ENCODE results near the gene AGAP1. TPM values are rescaled to one million over a fixed set of nuclear protein-coding genes. Genes with fewer than 3 reads are reported as not detected.

The AGAP1 gene
- polyA plus RNA-seq, 10 donors, result 24.0 to 34.1 (median 27.4) TPM

GRCh38 chr2:235546151-235546435 lies 52.2 kb downstream of the AGAP1 start:
- no peak for DNase-seq

DNA sequence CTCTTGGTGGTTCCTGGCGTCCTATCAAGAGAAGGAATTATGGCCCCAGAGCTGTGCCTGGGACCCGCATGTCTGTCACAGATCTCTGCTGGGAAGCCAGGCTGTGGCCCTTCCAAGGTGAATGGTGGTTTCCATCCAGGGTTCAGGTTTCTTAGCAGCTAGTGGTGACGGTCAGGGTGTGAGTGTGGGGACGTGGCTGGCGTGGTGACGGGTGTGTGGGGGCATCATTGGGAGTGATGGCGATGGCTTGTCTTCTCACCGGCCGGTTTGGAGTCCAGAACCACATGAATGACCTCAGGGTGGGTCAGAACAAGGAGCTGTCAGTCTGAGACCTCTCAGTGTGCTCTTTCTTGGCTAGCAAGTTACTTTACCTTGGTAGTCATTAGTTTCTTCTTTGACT lies 52.6 kb downstream of the AGAP1 start:
- DNase-seq, result no peak

- DNase-seq, result no peak
Observed at GRCh38 chr2:235549735-235550377, 56.0 kb downstream of the AGAP1 start.

GRCh38 chr2:235550378-235550760 lies 56.5 kb downstream of the AGAP1 start:
- no peak for DNase-seq

DNA sequence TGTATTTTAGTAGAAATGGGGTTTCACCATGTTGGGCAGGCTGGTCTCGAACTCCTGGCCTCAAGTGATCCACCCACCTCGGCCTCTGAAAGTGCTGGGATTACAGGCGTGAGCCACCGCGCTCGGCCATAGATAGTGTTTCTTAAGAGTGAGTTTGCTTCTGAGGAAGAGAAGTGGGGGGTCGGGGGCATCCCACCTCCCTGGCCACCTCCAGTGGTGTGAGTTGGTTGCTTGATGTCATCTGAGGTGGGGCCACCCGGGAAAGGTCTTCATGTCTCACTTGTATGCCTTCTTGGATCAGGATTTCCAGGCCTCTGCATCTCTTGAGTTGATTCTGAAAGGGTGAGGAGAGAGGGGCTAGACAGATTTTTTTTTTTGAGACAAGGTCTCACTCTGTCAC lies 57.1 kb downstream of the AGAP1 start:
- no peak for DNase-seq

- peak in 2 of 3 donors; percentile 16 to 63 for DNase-seq
Observed at GRCh38 chr2:235551965-235552364, 58.1 kb downstream of the AGAP1 start.

DNA sequence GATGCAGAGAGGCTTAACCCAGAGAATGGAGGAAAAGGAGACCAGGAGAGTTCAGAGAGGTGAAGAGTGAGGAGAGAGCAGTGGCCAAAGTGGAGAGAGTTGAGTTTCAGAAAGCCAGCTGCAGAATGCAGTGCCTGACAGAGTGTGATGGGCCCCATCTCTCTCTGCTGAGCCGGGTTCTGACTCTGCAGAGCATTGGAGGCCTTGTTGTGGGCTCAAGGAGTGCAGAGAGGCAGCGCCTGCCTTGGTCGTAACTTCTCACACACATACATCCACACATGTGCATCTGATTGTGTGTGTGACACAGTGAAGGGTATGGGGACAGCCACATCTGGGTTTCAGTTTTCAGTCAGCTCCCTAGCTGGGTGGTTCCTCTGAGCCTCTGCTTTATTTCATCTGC lies 58.8 kb downstream of the AGAP1 start:
- no peak for DNase-seq

DNA sequence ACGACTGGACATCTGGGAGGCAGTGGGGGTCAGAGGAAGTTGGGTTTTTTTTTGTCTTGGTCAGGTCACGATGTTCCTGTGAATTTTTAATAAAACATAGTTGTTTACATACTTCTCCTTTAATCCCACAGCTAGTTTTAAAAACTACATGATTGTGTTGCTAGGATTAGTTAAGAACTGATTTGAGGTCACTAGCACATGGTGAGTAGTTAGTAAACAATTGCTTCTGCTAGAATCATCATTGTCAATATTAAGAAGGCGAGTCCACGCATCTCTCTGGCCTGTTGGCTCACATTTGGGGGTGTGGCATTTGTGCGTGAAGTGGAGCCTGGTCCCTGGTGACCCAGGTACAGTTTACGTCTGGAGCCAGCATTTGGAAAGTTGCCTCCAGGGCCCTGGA lies 59.4 kb downstream of the AGAP1 start:
- DNase-seq, result no peak

- no peak for DNase-seq
Observed at GRCh38 chr2:235553696-235554100, 59.9 kb downstream of the AGAP1 start.

- DNase-seq, result no peak
Observed at GRCh38 chr2:235554385-235554784, 60.5 kb downstream of the AGAP1 start.

DNA sequence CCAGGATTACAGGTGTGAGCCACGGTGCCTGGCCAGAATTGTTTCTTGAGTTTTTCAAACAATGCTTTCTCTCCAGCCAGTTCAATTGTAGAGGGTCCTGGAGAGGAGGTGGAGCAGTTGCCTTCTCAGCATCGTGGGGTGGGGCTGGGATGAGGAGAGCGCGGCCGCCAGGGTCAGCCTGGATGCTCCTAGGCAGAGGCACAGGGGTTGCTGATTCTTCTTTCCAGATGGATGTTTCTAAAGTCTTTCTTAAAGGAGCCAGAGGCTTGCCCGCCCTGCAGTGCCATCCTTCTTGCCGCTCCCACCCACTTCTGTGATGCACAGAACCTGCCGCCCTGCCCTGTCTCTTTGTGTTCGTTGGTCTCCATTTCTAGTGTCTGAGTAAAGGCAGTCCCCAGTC lies 61.1 kb downstream of the AGAP1 start:
- no peak for DNase-seq

GRCh38 chr2:235555371-235555770 lies 61.5 kb downstream of the AGAP1 start:
- no peak for DNase-seq

GRCh38 chr2:235556086-235556485 lies 62.2 kb downstream of the AGAP1 start:
- DNase-seq, result no peak

DNA sequence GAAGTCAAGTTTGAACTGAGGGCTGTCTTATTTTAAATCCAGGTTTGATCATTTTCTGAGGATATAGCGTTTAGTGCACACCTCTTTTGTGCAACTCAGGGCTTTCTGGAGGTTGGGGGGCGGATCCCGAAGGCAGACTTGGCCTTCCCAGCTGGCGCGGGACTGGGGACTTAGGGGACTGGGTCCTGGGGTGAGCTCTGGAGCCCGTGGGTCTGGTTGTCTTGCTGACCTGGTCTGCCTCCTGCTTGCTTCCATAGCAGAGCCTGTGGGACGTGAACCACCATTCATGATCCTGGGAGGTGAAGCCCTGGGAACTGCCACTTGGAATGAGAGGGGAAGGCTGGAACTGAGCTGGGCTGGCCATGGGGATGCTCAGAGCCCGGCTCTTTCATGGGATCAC lies 63.1 kb downstream of the AGAP1 start:
- DNase-seq, result no peak

- no peak for DNase-seq
Observed at GRCh38 chr2:235557903-235558302, 64.1 kb downstream of the AGAP1 start.

DNA sequence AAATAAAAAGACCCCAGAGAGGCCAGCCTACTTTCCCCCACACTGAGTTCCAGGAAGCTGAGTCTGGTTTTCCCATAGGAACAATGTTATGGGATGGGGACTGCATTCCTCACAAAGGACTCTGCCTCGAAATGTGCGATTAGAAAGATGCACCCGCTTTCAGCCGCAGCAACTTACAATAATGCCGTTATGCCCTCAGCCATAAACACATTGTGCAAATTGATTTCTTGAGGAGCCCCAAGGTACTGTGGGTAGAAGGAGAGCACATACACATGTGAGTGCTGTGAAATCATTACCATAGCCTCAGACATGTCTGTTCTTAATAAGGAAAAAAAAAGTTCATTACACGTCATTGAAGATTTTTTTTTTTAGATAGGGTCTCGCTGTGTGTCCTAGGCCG lies 64.7 kb downstream of the AGAP1 start:
- no peak for DNase-seq

DNA sequence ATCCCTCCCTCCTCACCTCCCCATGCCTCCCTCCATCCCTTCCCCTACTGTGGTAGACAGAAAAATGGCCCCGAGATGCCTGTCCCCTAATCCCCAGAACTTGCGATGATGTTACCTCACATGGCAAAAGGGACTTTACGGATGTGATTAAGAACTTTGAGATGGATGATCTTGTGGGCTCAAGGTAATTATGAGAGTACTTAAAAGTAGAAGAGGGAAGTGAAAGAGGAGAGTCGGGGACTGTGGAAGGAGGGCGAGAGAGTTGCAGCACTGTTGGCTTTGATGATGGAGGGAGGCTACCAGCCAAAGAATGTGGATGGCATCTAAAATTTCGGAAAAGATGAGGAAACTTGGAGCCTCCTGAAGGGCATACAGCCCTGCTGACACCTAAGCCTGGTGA lies 66.5 kb downstream of the AGAP1 start:
- DNase-seq, result no peak

GRCh38 chr2:235561450-235561849 lies 67.6 kb downstream of the AGAP1 start:
- no peak for DNase-seq

- DNase-seq, result no peak
Observed at GRCh38 chr2:235562065-235562747, 68.4 kb downstream of the AGAP1 start.

DNA sequence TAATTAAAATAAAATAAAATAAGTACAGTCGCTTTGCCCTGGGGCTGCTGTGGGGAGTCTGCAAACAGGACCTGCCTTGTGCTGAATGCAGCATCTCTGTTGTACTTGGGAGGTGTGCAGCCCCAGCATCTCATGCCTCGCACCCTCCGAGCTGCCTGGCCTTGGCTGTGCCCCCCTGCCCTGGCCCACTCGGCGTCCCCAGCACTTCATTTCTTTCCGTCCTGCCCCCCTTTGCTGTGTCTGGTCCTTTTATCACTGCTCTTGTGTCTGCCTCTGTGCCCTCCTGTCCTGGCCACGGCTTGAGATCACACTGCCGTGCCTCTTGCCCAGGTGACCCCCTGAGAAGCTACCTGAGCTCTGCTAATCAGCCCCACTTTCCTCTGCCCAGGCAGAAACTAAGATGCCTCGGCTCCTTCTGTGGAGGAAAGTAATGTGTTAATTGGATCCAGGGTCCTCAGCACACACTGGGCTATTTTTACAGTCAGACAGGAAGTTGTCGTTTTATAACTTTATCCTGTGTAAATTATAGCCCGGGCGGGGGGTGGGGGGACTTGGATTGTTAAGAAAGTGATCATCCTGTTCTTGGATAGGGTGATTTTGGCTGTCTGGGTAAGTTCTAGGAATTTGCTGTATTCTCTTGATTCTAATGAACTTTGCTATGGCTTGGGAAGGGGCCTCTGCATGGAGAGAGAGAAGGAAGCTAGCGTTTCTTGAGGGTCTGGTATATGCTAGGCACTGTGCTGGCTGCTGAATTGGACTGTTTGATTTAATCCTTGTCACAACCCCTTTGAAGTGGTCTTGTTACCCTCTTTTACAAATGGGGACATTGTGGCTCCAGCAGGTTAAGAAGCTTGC lies 69.4 kb downstream of the AGAP1 start:
- DNase-seq, result peak in 2 of 3 donors; percentile 16 to 68

DNA sequence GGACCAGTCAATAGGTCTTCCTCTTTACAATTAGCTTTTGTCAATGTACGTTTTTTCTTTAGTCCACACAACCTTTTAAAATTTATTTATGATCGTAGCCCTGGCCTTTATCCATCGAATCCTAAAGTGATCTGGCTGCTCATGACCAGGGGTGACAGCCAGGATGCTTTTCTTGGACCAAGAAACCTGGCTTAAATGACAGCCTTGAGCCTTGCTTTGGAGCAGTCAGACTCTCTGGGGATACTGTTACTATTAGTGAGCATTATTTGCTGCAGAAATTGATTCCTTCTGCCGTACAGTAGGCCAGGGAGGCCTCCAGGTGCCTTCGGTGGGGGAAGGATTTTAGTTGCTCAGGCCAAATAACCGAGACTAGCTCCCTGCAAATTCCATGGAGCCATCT lies 70.2 kb downstream of the AGAP1 start:
- DNase-seq, result peak in 2 of 3 donors; percentile 21 to 70

- DNase-seq, result no peak
Observed at GRCh38 chr2:235564884-235565530, 71.2 kb downstream of the AGAP1 start.

GRCh38 chr2:235566415-235566814 lies 72.6 kb downstream of the AGAP1 start:
- no peak for DNase-seq

All from muscle of back (tissue), 11 donors.